Globus pallidus (tissue), 1 donor: ENCODE data around the gene MLST8.

Experiments
- DNase-seq: peaks from one replicate; pipeline ENCODE4 v3.0.0-alpha.2; 2015; ENCODE audit warnings: low spot score

The MLST8 gene

DNA sequence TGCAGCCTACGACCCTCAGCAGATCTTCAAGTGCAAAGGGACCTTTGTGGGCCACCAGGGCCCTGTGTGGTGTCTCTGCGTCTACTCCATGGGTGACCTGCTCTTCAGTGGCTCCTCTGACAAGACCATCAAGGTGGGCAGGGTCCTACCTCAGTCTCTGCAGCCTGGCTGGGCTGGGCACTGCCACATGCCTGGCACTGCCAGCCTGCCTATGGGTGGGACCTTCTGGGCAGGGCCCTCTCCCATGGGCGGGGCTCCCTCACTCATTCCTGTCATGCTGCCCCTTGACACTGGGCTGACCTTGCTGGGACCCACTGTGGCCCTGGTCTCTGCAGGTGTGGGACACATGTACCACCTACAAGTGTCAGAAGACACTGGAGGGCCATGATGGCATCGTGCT, 31.3 kb upstream of the MLST8 start:
- no peak for DNase-seq

DNA sequence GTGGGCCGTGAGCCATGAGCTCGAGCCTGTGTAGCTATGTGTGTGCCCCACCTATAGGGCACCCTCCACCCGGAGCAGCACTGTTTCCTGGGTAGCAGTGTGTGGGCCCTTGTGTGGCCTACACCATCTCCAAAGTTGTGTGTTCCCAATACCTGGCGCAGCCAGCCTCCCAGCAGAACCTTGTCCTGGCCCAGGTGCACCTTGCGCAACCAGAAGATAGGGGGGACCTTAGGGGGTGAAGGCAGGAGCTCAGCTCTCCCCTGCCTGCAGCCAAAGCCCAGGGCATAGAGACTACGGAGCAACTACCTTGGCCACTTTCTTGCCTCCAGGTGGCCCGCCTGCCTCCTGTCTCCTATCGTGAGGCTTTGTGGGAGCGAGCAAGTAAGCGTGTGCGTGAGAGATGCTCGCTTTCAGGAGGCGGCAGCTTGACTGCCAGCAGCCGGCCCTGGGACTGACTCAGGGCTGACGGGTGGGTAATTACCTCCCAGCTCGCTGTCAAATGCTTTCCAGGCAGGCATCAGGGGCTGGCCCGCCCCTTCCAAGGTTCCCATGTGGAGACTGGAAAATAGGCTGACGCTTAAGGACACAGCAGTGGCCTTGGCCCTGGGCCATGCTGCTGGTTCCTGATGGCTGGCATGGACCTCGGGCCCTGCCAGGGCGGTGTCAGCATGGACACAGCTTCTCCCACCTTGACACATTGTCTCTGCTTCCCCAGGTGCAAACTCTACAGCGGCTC, 30.7 kb upstream of the MLST8 start:
- DNase-seq: no peak

DNA sequence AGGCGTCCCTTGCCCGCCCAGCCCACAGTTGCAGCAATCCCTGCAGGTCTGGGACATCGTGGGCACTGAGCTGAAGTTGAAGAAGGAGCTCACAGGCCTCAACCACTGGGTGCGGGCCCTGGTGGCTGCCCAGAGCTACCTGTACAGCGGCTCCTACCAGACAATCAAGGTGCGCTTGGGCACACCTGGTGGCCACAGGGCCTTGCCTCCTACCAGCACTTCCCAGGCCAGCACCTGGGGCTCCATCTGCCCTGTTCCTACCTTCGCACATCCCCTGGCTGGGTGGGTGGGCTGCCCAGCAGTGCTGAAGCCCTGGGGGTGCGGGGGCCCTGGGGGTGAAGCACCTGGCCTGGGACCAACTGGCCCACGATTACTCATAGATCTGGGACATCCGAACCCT, 29.8 kb upstream of the MLST8 start:
- no peak for DNase-seq

DNA sequence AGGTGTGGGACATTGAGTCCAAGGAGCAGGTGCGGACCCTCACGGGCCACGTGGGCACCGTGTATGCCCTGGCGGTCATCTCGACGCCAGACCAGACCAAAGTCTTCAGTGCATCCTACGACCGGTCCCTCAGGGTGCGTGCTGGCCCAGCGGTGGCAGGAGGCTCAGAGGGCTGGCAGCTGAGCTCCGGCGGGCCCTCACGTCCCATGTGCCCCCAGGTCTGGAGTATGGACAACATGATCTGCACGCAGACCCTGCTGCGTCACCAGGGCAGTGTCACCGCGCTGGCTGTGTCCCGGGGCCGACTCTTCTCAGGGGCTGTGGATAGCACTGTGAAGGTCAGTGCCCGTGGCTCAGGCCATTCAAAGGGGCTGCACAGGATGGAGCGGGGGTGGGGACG, 29.2 kb upstream of the MLST8 start:
- DNase-seq: no peak

DNA sequence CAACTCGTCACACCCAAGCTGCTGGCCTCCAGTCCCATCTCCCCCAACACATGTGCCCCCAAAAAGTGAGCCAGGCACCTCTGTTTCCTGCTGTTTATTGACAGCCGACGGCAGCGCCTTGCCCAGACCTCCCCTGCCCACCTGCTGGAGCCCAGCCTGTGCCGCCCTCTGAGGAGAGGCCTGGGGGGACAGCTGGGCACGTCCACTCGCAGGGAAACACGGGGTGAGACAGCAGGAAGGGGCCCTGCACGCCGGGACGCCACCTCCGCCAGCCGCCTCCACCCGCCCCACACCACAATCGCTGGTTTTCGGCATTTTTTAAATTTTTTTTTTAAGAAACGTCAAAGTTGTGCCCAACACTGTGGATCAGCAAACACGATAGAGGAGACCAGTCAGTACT, 28.2 kb upstream of the MLST8 start:
- no peak for DNase-seq

DNA sequence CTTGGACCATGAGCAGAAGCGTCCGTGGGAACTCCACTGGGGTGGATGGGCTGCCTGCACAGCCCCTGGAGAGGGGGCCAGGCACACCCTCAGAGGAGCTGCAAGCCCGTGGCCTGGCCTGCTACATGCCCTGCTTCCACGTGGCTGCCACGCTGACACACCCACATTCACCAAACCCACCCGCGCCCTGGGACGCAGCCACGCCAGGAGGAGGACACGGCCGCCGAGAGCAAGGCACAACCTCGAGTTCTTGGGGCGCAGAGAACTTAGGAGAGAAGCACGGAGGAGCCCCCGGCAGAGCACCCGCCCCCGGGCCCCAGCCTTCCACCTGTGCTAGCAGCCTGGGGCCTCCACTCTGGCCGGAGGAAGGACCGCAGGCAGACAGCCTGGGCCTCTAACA, 27.7 kb upstream of the MLST8 start:
- no peak for DNase-seq

DNA sequence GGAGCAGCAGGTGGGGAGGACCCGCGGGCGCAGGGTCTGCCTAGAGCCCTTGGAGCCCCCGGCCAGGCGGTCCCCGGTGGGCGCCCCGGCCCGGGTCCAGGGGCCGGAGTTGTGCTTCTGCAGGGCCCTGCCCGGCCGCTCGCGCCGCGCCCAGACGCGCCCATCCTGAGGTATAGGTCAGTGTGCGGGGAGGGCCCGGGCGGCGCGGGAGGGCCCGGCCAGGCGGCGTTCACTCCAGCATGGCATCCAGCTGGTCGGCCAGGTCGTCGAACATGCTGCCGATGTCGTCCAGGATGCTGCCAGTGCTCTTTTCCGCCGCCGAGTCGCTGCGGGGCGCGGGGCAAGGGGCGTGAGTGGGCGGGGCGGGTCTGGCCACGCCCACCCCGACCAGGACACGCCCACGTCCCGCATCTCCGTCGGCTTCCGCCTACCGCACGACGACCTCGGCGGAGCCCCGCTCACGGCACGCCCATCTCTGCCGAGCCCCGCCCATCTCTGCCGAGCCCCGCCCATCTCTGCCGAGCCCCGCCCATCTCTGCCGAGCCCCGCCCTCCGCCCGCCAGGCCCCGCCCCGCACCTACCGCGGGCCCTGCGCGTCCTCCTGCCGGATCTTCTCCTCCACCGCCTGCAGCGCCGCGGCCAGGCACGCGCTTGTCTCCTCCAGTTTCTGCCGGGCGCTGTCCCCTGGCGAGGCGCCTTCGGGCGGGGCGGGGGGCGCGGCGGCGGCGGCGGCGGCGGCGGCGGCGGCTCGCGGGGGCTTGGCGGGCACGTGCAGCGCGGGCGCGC, 26.7 kb upstream of the MLST8 start:
- no peak for DNase-seq

DNA sequence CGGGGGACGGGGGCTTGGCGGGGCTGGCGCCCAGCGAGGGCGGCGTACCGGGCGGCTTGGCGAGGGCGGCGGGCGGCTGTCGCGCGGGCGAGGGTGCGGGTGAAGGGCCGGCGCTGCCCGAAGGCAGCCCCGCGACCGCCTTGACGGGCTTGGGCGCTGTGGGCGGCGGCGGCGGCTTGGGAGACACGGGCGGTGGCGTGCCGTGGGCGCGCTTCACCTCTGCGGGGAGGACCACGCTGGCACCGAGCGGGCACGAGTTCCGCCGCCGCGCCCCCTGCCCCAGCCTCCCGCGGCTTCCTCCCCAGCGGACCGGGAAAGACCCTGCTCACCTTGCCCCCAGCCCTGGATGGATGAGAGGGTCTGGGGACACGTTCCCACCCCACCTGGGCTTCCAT, 26.1 kb upstream of the MLST8 start:
- no peak for DNase-seq

DNA sequence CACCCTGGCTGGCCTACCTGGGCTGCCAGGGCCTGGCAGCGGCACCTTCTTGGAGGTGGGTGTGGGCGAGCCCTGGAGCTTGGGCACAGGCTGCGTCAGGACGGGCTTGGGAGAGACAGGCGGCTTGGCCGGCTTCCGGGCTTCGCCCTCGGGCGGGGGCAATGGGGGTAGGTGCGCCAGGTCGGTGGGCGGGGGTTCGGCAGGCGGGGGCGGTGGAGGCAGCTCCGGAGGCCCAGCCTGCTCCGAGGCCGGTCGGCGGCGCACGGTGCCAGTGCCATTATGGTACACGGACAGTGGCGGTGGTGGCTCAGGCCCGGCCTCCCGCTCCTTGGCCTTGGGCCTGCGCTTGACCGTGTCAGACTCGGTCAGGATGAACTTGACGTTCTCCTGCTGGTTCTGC, 25.7 kb upstream of the MLST8 start:
- no peak for DNase-seq

DNA sequence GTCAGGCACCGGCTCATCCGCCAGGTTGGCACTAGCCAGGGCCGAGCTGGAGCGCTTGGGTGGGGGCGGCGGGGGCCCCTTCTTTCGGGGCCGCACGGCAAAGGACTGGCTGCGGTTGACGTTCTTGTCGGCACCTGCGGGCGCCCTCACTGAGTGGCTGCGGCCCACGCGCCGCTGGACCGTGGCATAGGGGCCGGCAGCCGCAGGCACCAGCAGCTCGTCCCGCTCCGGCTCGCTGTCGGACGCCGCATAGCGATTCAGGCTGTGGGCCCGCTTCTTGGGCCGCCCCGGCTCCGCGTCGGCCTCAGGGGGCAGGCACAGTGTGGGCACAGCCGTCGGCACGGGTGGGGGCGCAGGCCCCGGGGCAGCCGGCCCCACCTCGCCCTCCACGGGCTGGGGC, 24.8 kb upstream of the MLST8 start:
- no peak for DNase-seq

DNA sequence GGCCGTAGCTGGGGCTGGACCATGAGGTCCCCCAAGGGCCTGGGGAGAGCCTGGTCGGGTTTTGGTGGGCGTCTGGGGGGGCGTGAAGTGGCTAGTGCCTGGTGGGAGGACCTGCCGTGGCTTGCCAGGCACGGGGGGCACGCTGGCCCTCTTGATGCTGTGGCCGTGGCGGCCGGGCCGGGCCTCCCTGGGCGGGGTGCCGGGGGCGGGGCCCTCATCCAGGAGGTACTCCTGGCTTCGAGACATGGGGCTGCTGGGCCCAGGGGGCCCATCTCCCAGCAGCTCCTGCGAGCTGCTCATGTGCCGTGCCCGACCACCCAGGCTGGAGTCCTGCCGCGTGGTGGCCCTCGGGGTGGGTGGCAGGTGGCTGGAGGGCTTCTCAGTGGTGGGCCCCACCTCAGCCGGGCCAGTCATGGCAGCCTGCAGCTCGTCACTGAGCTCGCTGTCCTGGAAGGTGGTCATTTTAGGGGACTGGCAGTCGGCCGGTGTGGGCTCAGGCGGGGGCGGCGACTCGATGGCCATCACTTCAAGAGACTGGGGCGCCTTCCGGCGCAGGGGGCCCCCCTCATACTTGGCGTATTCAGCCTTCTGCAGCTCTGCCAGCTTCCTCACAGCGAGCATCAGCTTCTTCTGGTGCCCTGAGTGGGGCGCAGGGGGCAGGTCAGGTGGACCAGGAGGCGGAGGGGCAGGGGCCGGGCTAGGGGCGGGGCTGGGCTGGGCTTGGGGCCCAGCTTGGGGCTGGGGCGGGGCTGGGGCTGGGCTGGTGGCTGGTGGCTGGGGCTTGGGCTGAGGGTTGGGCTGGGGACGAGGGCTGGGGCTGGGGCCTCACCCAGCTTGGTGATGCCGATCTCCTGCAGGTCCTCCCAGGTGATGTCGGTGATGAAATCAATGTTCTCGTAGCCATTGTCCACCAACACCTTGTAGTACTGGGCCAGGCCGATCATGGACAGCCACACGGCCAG, 24.0 kb upstream of the MLST8 start:
- DNase-seq: no peak

DNA sequence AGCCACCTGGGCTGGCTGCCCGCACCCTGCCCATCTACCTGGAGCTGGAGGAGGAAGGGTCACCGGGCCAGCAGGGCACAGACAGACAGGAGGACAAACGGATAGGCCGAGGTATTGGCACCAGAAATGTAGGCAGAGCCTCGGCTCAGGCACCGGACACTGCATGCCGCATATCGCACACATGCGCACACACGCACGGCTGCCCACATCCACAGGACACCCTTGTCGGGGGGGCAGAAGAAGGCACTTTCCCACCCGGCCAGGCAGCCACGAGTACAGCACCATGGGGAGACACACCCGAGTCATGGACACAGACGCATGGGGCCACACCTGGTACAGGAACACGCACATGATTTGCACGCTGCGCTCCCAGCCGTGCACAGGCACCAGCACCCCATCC, 23.3 kb upstream of the MLST8 start:
- no peak for DNase-seq

DNA sequence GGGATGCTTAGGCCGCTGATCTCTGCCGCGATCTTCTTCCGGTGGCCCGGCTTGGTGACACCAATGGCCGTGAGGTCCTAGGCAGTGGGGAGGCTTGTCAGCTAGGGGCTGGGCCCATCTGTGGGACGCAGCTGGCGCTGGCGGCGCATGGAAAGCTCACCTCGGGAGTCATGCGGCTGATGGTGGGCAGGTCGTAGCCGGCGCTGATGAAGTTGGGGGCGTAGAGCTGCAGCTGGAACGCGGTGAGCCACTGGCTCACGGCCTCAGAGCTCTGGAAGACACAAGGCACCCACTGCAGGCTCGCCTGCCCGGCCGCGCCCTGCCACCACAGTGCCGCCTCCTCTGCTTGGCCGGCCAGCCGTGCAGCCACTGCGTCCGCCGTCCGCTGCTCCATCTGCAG, 21.6 kb upstream of the MLST8 start:
- DNase-seq: no peak

DNA sequence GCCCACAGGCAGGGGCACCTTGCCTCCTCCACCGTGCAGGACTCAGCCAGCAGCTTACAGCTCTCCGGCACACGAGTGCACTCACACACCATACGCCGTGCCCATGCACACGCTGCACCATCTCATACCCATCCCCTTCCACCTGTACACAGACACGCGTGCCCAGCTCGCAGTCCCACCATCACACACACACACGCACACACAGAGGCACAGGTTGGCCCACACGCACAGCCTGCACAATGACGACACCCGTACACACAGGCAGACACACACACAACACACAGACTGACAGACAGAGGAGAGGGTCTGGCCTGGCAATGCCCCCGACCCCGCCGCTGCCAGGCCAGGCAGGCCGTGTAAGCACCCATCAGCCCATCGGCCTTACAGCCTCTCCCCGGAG, 20.9 kb upstream of the MLST8 start:
- DNase-seq: no peak

DNA sequence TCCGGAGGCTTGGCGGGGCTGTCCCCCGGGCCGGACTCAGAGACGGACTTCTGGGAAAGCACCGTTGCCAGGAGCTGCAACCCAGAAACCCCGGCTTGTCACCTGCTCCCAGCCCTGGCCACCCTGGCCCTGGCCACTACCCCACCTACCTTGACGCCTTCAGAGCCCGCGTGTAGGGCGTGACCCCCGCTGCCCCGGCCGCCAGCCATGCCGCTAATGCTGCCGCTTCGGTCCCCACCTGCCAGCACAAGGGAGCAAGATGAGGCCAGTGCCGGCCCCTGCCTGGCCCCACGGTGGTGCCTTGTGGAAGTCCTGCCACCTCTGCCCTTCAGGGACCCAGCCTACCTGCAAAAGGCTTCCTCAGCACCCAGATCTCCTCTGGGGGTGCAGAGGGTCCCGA, 20.3 kb upstream of the MLST8 start:
- DNase-seq: no peak

DNA sequence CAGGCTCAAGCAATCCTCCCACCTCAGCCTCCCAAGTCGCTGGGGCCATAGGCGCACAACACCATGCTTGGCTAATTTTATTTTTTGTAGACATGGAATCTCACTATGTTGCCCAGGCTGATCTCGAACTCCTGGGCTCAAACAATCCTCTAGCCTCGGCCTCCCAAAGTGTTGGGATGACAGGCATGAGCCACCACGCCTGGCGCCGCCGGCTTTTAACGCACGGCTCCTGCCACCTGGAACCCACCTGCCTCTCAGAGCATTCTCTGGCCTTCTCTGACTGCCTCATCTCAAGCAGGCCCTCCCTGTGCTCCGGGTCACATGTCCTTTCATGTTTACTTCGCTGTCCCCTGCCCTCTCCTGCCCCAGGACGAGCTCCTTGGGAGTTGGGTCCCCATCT, 19.2 kb upstream of the MLST8 start:
- no peak for DNase-seq

DNA sequence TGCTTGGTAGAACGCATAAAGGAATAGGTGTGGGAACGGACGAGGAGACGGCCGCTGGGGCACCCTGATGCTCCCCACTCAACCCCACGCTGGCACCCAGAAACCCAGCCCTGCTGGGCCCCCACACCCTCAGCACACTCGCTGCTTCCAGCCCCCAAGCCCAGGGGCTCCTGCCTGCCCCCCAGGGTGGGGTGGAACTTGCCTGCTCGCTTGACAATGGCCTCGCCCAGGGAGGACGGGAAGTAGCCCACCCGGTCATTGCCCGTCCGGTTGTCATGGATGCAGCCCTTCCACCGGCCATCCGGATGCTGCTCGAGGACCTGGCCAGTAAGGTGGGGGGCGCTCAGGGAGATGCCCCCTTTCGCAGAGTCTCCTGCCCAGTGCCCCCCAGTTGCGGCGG, 18.7 kb upstream of the MLST8 start:
- DNase-seq: no peak

DNA sequence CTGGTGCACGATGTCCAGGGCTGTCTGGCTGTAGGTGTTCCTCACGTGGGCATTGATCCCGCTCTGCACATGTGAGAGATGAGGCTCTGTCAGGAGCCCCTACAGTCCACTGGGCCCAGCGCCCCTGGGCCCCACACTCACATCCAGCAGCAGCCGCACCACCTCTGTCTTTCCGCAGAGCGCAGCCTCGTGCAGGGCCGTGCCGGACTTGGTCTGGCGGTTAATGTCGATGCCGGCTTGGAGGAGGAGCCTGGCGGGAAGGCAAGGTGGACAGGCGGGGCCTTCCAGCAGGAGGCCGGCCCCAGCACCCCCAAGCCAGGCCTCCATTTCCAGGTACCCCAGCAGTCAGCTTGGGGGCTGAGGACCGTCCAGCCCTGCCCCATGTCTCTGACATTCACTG, 18.0 kb upstream of the MLST8 start:
- no peak for DNase-seq

DNA sequence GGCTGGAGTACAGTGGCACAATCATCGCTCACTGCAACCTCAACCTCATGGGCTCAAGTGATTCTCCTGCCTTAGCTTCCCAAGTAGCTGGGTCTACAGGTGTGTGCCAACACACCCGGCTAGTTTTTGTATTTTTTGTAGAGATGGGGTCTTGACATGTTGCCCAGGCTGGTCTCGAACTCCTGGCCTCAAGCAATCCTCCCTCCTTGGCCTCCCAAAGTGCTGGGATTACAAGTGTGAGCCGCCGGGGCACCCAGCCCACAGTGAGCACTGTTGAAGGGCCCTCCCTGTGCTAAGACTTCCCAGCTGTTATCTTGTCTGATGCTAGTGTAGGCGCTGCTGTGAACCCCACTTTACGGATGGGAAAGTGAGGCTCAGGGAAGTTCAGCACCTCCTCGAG, 16.9 kb upstream of the MLST8 start:
- no peak for DNase-seq

DNA sequence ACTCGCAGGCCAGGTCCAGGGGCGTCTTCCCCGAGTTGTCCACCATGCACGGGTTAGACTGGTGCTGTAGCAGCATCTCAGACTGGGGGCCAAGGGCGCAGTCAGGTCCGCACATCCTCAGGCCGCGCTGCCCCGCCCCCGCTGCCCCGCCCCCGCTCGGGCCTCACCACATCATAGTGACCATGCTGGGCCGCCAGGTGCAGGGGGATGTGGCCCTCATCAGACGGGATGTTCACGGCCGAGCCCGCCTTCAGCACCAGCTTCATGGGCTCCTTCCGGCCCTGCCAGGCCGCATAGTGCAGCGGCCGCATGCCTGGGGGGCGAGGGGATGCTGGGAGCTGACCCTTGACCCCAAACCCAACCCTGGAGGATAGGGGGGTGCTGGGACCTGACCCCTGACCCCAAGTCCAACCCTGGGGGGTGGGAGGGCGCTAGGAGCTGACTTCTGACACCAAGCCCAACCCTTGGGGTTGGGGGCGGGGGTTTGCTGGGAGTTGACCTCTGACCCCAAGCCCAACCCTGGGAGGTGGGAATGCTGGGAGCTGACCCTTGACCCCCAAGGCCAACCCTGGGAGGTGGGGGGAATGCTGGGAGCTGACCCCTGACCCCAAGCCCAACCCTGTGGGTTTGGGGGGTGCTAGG, 15.9 kb upstream of the MLST8 start:
- no peak for DNase-seq

DNA sequence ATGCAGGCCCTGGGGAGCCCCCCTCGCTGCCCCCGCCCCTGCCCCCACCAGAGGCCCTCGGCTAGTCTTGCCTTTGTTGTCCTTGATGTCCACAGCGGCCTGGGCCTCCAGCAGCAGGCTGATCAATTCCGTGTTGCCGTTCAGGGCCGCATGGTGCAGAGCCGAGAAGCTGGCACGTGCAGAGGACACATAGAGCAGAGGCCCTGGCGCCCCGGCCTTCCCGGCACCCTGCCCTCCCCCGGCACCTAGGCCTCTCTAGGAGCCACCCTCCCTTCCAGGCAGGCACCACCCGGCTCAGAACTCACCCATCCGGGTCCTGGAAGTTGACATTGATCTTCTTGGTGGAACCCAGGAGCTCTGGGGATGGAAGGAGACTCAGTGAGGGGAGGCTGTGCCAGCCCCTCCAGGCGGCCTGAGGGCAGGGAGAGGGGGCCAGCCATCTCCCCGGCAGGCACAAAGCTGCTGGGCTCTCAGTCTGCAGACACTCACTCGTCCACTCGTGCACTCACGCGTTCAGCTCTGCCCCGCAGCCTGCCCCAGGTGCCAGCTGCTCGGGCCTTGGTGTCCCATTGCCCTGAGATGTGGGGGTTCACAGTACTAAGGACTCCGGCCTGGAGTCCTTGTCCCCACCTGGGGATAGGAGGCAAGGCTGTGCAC, 15.1 kb upstream of the MLST8 start:
- no peak for DNase-seq
